GM18526 (cell line): ENCODE results near the gene PHACTR3.

Experiments
- POLR2A ChIP-seq: IDR thresholded peaks from 3 replicates; pipeline ENCODE4 v1.6.1; 2011; ENCODE audit not compliant: insufficient read length; ENCODE audit errors: extremely low read depth

The PHACTR3 gene

DNA sequence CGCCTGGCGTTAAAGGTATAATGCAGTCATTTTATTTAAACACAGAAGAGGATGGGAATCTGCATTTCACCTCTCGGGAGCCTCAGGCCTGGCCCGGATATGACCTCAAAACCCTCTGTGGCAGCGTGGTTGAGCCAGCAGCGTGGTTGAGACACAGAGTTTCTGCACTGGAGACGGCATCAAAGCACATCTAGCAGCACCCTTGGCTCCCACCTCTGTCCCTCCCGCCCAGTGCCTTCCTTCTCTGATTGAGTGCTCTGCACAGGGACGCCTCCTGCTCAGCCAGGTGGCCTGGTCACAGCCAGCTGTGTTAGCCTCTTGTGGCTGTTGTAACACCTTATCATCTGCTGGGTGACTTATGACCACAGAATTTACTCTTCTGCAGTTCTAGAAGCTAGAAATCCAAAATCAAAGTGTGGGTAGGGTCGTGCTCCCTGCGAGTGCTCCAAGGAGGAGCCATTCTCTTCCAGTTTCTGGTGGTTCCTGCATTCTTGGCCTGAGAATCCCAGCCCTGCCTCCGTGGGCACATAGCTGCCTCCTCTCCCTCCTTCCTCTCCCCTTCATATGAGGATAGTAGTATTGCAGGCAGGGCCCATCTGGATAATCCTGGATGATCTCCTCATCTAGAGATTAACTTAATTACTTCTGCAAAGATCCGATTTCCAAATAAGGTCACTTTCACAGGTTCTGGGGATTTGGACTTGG, 172.4 kb downstream of the PHACTR3 start:
- no peak for TF ChIP-seq POLR2A

DNA sequence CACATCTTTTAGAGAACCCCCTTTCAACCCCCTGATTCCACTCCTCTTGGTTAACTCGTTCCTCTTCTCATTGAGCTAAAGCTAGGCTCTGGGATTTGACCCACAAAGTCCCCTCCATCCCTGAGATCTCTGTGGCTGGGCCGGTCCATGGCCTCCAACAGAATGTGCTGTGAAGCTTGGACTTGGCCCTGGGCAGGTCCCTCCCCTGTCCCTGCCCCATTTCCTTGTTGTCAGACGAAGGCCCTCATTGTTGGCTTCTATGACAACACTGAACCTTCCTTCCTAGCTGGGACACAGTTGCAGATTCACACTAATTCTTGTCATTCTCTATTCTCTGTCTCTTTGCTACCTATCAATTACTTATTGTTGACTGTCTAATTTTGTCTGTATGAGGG, 173.0 kb downstream of the PHACTR3 start:
- no peak for TF ChIP-seq POLR2A

DNA sequence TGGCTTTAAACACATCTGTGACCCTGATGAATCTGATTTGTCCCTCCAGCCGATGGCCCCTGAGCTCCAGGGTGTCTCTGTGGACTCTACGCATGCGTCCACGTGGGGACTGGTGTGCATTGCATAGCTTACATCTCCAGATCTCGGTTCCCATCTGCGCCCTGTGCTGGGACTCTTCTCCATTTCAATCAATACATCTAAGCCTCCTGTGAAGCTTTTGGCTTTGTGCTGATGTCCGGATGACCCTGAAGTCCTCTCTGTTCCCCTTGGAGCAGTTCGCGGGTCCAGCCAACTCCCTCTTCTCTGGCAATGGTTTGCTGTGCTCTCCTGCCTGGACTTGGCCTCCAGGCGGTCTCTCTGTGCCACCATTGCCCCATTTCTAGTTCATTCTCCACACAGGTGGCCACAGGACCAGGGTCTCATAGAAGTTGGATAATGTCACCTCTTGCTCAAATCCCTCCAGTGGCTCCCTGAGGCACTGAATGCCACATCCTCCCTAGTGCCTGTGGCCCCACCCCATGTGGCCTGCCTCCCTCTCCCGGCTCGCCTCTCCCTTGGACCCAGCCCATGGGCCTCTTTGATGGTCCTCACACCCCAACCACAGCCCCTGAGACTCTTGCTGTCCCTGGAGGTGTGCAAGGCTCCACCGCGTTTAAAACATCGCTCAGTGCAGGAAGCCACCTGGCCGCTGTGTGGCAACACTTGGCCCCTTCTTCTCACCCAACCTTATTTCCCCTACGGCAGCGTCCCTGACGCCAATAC, 173.7 kb downstream of the PHACTR3 start:
- no peak for TF ChIP-seq POLR2A

DNA sequence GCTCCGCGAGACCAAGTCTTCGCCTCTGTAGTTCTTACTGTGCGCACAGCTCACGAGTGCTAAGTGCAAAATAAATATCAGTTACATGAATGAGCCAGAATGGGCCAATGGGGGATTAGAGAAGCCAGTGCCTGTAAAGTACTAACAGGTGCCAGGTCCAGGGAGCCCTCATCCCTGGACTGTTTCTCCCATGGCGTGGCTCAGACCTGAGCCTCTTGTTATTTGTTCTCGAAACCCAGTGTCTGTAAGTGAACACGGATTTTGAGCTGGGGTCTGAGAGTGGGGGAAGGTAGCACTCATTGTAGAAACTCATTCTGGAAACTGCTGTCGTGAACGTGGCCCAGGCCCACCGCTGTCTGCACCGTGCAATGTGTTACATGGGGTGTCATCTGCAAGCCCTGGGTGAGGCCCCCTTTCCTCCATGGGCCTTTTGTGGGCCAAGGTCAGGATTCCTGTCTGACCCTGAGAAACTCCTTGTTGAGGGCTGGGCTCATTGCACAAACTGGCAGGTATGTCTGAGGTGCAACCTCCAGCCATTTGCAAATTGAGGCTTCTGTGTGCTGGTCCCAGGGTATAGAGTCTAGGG, 174.4 kb downstream of the PHACTR3 start:
- TF ChIP-seq POLR2A: no peak

DNA sequence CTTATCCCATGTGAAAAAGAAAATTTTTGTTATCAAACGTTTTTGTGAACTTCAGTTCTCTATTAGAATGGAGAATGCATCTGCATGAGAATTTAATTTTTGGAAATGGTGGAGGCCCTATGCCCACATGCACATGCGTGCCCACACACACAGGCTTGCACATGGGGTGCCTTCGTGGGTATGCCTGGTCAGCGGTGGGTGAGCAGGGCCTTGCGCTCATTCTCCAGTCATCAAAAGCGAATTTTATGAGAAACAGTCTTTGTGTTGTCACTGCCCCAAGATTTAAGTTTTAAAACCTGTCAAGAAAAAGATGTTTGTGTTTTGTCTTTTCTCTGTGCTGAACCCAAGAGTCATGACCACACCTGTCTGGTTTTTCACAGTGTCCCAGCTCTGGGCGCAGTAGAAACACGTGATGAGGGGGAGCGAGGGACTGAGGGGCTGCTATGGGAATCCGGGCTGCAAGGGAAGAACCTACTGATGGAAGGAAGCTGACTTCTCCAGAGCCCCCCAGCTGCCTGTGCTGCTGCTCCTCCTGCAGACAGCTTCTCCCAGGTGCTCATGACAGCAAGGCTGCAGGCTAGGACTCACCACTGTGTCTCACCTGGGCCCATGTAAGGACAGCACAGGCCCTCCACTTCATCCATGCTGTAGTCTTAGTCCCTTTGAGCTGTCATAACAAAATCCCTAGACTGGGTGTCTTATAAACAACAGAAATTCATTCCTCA, 175.5 kb downstream of the PHACTR3 start:
- TF ChIP-seq POLR2A: no peak

DNA sequence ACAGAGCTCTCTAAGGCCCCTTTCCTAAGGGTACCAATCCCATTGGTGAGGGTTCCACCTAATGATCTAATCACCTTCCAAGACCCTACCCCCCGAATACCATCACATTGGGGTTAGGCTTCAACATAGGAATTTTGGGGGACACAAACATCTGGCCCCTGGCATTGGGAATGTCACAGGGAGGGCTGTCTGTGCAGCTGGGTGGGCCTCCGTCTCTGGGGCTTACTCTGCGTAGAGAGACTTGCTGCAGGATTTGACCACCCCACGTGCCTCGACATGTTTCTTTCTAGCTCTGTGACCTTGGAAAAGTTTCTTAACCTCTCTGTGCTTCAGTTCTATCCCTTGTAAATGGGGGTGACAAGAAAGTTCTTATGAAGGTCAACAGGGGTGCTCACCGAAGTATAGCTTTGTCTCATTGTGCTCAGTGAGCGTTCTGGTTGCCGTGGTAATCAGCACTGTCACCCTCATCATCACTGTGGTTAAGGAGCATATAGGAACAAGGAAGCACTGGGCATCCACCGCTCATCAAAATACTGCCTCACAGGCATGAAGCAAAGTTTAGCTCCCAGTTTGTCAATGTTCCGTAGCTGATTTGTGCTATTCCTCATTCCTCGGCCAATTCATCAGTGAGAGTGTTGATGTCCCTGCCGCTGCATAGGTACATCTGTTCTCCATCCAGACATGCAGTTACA, 176.3 kb downstream of the PHACTR3 start:
- TF ChIP-seq POLR2A: no peak

DNA sequence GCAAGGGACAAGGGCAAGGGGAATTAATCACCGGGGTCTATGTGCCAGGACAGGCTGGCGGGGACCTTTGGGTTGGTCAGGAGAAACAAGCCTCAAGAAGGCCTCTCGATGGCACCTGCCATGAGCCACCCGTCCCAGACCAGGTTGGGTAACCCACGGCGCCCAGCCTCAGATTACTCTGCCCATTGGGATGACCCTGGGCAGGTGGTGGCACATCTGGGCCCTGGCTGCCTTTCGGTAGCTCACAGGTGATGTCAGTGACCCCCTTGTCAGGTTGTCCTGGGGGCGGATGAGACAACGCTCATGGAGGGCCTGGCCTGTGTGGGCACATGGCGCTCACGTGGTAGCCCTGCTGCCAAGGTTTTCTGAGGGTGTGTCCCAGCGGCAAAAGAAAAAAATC, 176.9 kb downstream of the PHACTR3 start:
- no peak for TF ChIP-seq POLR2A

DNA sequence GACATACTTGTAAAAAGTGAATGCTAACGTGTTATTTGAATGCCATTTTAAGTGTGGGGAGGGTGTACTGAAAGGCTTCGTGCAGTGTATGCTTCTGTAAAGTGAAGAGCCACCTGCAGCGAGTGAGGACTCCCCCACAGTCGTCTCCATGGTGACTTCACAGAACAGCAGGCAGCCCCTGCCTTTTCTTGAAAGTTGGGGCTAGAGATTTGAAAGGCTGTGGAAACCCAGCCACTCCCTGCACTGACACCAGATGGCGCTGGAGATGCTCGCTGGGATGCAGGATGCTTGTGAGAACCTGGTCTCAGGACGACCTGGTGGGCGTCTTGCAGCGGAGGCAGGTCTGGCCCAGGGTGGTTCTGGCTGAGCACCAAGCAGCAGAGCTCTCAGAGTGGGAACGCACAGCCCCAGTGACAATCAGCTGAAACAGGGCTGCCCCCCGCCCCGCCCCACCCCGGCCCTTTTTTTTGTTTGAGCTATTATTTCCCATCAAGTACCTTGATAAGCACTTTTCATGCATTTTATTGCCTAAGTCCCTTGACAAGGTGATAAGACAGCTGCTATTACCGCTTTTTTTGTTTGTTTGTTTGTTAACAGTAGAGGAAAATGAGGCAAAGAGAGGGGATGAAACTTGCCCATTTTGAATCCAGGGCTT, 178.8 kb downstream of the PHACTR3 start:
- TF ChIP-seq POLR2A: no peak

DNA sequence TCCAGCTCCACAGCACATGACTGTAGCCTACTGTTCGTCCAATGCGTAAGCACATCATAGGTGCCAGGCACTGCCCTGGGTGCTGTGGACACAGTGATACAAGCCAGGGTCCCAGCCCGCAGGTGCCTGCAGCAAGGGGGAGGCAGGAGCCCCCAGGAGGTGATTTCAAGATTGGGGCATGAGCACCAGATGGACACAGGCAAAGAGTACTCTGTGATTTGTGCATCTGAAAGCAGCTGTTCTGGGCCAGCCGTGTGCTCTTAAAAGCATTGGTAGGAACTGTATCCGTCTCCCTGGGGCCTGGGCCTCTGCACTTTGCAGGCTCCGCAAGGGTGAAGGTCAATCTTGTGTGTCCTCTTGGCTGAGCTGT, 179.3 kb downstream of the PHACTR3 start:
- no peak for TF ChIP-seq POLR2A

DNA sequence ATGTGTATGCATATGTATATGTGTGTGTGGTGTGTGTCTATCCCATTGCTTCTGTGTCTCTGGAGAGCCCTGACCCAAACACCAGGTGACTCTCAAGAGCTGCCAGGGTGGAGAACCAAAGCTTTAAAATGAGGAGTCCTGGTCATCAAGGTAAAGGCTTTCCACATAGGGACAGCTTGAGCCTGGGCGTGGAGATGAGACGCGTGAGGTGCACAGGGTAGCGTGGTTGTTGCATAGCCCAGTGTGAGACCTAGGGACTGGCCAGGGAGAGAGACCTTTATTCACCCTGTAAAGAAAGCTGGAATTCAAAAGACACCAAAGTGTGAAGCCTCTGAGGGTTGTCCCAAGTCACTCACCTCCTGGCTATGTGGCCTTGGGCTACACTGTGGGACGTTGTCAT, 180.0 kb downstream of the PHACTR3 start:
- TF ChIP-seq POLR2A: no peak

DNA sequence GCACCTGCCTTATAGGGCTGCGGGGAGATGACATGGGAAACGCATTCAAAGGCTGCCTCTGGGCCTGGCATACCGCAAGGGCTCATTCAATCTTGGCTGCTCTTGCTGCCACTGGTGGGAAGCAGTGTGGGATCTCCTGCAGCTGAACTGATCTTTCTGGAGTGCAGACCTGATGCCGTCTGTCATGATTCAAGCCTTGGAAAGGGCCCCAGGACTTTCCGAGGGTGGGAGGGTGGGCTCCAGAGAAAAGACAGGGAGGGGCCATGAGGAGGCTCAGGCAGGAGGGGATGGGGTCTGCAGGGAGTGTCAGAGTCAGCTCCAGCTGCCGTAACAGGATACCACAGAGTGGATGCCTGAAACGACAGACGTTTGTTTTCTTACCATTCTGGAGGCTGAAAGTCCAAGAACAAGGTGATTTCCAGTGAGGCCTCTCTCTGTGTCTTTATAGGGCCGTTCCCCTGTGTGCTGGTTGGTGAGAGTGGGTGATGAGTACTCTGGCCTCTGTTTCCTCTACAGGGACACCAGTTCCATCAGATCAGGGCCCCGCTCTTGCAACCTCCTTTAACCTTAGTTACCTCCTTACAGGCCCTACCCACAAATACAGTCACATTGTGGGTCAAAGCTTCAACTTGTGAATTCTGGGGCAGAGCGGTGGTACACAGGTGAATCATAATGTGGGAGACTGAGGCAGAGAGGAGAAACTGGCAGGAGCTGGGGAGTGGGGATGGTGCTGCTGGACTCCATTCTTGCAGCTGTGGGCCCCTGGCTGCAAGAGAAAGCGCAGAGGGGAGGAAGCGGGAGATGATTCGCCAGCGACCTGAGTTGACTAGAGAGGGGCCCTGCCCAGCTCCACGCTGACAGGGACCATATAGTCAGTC, 180.7 kb downstream of the PHACTR3 start:
- no peak for TF ChIP-seq POLR2A

DNA sequence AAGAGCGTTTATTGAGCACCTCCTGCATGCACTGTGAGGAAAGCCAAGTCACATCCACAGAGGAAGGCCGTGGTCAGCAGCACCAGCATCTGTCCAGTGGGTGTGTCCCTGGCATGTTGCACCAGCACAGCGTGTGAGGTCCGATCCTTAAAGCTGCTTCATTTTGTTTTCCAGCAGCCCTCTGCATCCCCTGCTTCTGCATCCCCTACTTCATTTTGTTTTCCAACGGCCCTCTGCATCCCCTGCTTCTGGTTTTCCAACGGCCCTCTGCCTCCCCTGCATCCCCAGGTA, 181.3 kb downstream of the PHACTR3 start:
- no peak for TF ChIP-seq POLR2A

DNA sequence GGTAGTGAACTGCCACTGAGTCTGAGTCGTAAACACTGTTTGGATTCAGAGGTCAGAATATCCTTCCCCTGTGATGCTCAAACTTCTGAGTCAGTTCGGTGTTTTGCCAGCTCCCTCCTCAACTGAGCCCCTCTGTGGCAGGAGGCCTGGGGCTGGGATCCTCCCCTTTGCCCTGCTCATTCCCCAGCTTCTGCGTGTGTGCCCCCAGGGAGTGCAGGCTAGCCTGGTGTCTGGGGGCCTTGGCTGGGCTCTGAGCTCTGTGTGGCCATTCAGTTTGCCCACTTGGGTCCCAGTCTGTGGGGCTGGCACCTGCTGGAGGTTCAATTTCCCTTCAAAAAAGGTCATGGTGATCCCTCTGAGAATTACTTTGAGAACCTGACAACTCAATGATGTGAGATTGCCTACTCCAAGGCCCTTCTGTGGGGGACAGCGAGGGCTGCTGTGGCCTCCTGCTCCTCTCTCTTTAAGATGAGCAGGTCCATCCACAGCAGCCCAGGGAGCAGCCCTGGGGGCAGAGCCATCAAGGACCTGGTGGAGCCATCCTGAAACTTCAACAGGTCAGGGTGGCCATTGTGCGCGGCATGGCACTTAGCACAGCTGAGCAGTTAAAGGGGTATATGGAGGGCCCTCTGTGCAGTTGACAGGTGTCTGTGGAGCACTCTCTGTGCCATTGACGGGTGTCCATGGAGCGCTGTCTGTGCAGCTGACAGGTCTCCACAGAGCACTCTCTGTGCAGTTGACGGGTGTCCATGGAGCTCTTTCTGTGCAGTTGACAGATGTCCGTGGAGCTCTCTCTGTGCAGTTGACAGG, 181.9 kb downstream of the PHACTR3 start:
- TF ChIP-seq POLR2A: no peak

DNA sequence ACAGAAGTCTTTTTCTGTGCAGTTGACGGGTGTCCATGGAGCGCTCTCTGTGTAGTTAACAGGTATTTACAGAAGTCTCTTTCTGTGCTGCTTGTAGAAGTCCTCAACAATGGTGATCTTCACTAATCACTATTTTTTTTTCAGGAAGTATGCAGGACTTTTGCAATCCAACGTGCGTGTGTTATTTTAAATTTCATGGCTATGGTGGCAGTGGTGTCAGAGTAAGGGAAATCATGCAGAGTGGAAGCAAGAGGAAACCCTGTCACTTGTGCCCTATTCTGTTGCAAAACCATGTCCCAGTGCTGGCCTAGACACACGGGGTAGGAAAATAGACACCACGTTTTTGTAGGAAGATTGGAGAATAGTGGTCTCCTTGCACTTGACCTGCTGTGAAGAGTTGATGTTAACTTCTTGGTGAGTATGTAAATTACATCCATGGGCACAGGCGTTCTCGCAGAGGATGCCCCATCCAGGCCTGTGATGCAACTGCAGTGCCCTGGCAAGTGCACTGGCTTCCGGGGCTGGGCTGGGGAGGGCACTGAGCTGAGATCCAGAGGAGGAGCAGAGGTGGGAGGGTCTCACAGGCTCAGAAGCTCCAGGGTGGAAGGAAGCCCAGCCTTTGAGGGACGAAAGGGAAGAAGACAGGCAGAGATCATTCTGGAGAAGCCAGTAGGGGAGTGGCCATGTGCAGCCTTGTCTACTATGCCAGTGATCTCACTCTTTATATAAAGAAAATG, 182.6 kb downstream of the PHACTR3 start:
- TF ChIP-seq POLR2A: no peak
